Glomerular endothelial cell (primary cell): ENCODE results near the gene PGLYRP2. TPM values are rescaled to one million over a fixed set of nuclear protein-coding genes. Genes with fewer than 3 reads are reported as not detected.

ENCODE experiments used
- DNase-seq: peaks from one replicate; pipeline ENCODE4 v3.0.0-alpha.2; 2011; ENCODE audit warnings: low read depth, low spot score; ENCODE audit errors: extremely low read depth
- total RNA-seq: library from RNA; depleted of rRNA; stranded (reverse); fragments of >200 nt; gene quantifications from 2 replicates; pipeline ENCODE4 v1.2.3, GENCODE V29; 2015

The PGLYRP2 gene
- total RNA-seq, 1 donor from 2014 or later: 0.29 TPM

DNA sequence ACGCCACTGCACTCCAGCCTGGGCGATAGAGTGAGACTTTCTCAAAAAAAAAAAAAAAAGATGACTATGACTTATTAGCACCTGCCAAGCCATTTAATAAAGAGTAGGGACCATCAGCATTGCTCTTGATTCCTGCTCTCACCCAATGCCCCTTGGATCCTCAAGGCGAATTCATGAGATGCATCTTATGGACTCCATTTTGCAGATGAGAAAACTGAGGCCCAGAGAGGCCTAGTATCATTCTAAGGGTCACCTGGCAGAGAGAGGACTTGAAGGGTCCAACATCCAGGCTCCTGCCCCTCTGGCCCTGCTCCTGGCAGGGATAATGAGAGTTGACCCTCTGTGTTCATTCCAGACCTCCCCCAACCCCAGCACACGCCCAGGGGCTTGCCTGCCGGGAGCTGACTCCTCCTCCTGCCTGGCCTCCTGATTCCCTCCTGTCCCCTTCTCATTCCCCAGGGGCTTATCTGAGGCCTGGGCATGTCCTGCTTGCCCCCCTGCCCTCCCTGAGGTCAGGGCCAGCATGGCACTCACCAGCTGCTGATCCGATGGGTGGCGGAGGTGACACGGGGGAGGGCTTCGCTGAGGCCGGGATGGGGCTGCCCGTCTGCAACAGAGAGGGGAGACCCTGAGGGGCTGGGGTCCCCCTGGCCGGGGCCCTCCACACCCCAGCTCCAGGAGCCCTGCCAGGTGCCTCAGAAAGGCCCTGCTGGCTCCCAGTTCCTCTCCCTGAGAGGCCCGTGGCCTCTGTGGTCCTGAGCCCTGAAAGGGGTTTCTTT lies 37.0 kb downstream of the PGLYRP2 start:
- DNase-seq: no peak

GRCh38 chr19:15441317-15441716 lies 38.0 kb downstream of the PGLYRP2 start:
- DNase-seq: no peak

DNA sequence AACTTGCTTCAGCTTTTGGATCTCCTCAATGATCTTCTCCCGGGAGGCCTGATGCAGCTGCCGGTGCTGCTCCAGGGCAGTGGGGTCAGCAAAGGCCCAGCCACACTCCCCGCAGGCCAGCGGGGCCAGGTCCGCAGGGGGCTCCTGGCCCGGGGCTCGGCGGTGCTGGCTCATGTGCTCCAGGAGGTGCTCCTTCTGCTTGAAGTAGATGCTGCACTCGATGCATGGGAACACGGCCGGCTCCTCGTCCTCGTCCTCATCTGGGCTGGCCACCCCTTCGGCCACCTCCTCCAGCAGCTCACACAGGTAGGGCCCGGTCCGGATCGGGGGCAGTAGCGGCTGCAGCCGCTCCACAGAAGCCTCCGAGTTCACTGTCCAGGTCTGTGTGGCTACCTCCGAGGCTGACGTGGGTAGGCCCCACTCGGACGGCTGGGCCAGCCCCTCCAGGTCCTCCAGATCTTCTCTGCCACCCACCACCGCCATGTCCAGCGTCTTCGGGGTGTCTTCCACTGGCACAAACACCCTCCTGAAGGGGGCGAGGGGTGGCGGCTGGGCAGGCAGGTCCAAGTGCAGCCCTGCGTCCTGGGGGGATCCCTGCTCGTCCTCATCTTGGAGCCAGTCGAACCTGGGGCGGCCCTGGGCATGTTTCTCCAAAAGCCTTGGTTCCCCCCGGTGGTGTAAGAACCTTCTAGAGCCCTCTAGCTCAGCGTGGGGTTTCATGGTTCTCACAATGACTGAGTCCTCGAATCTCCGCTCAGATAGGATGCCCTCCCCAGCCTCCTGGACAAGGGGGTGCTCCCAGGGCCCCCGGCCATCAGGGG lies 39.3 kb downstream of the PGLYRP2 start:
- no peak for DNase-seq

- DNase-seq: no peak
These were observed 40.1 kb downstream of the PGLYRP2 start for GRCh38 chr19:15439078-15439799.

- no peak for DNase-seq
These were observed 40.7 kb downstream of the PGLYRP2 start for GRCh38 chr19:15438577-15438976.

DNA sequence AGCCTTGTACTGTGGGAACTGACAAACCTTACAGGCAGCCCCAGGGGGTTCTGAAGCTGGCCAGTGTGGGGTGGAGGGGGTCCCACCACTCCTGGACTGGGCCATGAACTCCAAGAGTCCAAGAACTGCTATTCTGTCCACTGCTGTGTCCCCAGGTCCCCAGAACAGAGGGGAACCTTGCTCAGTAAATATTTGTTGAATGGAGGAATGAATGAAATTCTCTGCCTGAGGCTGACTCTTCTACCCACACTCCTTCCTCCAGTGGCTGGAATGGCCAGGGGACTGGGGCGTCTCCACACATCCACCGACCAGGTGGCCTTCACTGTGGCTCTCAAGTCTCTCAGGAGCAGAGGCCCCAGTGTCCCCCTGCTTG lies 41.2 kb downstream of the PGLYRP2 start:
- no peak for DNase-seq

GRCh38 chr19:15437355-15438123 lies 41.8 kb downstream of the PGLYRP2 start:
- no peak for DNase-seq

- no peak for DNase-seq
These were observed 42.5 kb downstream of the PGLYRP2 start for GRCh38 chr19:15436826-15437110.

- DNase-seq: no peak
These were observed 43.1 kb downstream of the PGLYRP2 start for GRCh38 chr19:15436012-15436825.

GRCh38 chr19:15433519-15434069 lies 45.7 kb downstream of the PGLYRP2 start:
- DNase-seq: no peak

DNA sequence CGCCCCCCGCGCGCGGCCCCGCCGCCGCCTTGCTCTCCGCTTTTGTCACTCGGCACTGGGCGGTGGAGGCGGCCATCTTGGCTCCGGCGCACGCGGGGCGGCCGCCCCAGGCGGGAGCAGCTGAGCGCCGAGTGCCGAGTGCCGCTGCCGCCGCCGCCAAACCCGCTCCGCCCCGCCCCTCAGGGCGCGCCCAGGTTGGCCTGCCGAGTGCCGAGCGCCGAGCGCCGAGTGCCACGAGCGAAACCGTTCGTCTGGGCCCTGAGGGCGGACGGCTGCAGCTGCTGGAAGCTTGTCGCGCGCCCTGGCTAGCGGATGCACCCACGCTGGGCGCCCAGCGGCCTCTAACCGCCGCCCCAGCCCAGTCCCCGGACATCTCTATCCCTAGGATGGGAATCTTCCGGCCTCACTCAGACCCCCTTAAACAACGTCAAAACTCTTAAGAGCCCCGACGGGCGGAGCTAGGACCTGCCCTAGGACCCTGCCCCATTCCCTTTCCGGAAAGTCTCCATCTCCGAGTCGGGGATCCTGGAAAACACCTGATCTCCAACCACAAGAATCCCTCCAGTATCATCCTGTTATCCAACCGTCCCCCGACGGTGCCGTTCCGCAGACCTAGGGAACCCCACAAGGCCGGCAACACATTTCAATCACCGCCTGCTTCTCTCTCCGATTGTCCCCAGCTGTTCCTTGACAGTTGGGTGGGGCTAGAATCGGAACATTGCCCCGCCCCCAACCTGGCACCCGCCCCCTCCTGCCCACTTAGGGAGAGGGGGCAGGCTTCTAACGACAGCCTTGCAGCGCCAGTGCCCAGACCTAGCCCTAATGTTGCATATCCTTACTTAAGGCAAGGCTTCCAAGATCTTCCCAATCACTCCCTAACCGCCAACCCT lies 46.4 kb downstream of the PGLYRP2 start:
- no peak for DNase-seq

DNA sequence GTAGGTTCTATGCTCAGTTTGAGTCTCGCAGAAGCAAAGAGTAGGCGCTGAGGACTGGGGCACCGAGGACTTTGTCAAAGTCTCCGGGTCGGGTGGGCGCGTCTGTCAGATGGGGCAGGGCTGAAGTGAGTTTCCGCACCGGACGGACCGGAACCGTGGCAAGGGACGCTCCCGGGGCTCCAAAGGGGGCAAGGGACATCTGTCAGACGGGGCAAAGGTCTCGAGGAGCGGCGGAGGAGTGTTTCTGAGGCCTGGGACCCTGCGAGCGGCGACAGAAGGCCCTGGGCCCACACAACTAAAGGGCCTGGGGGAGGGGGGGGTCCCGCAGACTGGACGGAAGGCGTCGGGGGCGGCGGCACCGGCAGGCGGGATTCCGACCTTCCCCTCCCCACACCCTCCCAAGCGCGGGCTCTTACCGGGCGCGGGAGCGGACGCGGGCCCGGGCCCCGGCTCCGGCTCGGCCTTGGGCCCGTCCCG lies 47.2 kb downstream of the PGLYRP2 start:
- no peak for DNase-seq

- no peak for DNase-seq
These were observed 47.8 kb downstream of the PGLYRP2 start for GRCh38 chr19:15431396-15432017.

DNA sequence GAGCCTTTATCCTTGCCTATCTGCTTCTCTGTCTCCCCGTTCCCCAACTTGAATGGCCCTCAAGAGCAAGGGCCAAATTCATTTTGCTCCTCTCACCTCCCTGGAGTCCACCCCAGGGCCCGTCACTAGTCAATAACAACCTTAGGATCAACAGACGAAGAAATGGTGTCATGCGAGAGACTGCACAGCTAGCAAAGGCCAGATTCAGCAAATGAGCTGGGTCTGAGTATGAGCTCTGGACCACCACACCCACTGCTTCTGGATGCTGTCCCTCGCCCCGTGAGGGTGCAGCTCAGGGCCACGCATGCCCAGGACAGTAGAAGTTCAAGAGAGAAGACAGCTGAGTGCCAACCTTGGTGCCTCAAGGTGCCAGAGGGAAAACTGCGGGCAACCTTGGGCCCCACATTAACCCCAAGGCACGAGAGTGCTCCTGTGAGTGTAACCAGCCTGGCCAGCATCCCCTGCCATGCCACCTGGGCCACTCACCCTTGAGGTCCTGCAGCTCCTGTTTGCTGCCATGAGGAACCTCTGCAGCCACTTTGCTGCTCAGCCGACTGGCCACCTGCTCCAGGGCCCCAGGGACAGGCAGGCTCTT lies 48.7 kb downstream of the PGLYRP2 start:
- DNase-seq: no peak

GRCh38 chr19:15429825-15430467 lies 49.4 kb downstream of the PGLYRP2 start:
- no peak for DNase-seq

GRCh38 chr19:15428956-15429824 lies 50.1 kb downstream of the PGLYRP2 start:
- no peak for DNase-seq
